Effector memory CD8-positive, alpha-beta T cell (primary cell): ENCODE data around the gene LIG1.

ENCODE experiments used
- ATAC-seq: fragments of 150-1000 bp; cut with Tn5 transposase; replicated peaks from 2 replicates; pipeline ENCODE4 v1.10.0; 2021; ENCODE audit warnings: mild to moderate bottlenecking, moderate library complexity
- DNase-seq, 3 experiments: peaks; one replicate each; pipeline ENCODE4 v3.0.0; 2021
- H3K27ac Mint-ChIP-seq, 2 donors: one replicate each; pipeline ENCODE4 v1.8.0; 2022; ENCODE audit warnings: mild to moderate bottlenecking in 2 of 2, mixed read lengths in 2 of 2, moderate library complexity in 2 of 2
- H3K27me3 Mint-ChIP-seq, 2 donors: one replicate each; pipeline ENCODE4 v1.8.0; 2022; ENCODE audit warnings: mixed read lengths in 2 of 2
- H3K36me3 Mint-ChIP-seq: one replicate; pipeline ENCODE4 v1.8.0; 2022; ENCODE audit warnings: mild to moderate bottlenecking, moderate library complexity, mixed read lengths; ENCODE audit not compliant: insufficient read depth
- H3K4me1 Mint-ChIP-seq, 2 donors: one replicate each; pipeline ENCODE4 v1.8.0; 2022; ENCODE audit warnings: low read depth in 2 of 2, mixed read lengths in 2 of 2
- H3K4me3 Mint-ChIP-seq, 2 donors: one replicate each; pipeline ENCODE4 v1.8.0; 2022; ENCODE audit warnings: mild to moderate bottlenecking in 2 of 2, mixed read lengths in 2 of 2, moderate library complexity in 2 of 2
- H3K9me3 Mint-ChIP-seq, 2 donors: one replicate each; pipeline ENCODE4 v1.8.0; 2022; ENCODE audit warnings: mixed read lengths in 2 of 2

LIG1 gene

GRCh38 chr19:48170817-48171347 is 738 bp upstream of the LIG1 start:
- H3K27ac Mint-ChIP-seq, result peak overlapping the region; percentile 84 to 93
- no peak for DNase-seq
- H3K36me3 Mint-ChIP-seq, result peaks cover 26% of the 10 kb centered on the region
- H3K4me3 Mint-ChIP-seq, result peak overlapping the region; percentile 89 to 92
- H3K9me3 Mint-ChIP-seq, result no peaks in the 10 kb centered on the region
- peaks cover 19 to 21% of the 10 kb centered on the region in 2 donors for H3K4me1 Mint-ChIP-seq
- no peaks in the 10 kb centered on the region for H3K27me3 Mint-ChIP-seq
- no peak for ATAC-seq

- Mint-ChIP-seq H3K9me3 (no peaks in the 10 kb centered on the region), H3K27me3 (no peaks in the 10 kb centered on the region), H3K27ac (peak overlapping the region; percentile 84 to 93), H3K36me3 (peaks cover 23% of the 10 kb centered on the region), H3K4me1 (peaks cover 19 to 24% of the 10 kb centered on the region in 2 donors), H3K4me3 (peak overlapping the region; percentile 89 to 92)
- peak; percentile 40 for ATAC-seq
- DNase-seq, result peak; percentile 89 to 92 (median 91)
Observed at GRCh38 chr19:48169578-48169938, 586 bp downstream of the LIG1 start.

DNA sequence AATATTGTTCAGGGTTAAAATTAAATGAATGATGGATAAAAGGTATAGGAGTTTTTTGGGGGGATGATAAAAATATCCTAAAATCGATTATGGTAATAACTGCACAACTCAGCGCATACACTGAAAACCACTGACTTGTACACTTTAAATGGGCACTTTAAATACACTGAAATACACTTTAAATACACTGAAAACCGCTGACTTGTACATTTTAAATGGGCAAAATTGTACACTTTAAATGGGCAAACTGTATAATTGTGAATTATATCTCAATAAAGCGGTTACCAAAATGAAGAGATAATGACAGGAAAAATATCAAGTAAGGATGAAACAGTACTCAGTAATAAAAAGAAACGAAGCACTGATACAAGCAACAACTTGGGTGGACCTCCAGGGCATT is 1.5 kb downstream of the LIG1 start:
- Mint-ChIP-seq H3K36me3 (peaks cover 22% of the 10 kb centered on the region), H3K9me3 (no peaks in the 10 kb centered on the region), H3K4me3 (peak overlapping the region; percentile 27 to 92), H3K27me3 (no peaks in the 10 kb centered on the region), H3K27ac (peak overlapping the region; percentile 84 to 93), H3K4me1 (peaks cover 19 to 24% of the 10 kb centered on the region in 2 donors)
- DNase-seq, result no peak
- no peak for ATAC-seq

DNA sequence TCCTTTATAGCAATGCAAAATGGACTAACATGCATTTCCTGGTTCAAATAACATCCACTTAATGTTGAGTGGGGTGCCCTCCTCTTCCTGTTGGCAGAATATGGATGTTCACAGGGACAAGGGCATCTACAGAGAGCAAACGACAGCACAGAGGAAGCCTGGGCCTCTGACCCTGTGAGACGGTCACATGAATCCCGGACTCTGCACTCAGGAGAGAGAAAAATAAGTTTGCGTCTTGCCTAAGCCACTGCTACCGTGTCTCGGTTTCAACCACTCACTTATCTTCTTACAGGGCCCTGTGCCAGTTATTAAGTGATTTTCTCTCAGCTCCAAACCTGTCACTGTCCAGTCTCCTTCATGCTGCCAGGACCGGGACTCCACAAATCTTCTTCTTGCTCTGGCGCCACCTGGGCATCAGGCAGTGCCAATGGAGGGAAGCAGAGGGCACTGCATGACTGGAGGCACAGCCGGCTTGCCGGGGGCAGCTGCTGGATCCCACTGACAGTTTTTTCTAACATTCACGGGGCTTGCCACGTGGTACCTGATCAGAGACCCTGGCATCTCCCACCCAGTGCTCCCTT is 11.8 kb downstream of the LIG1 start:
- H3K36me3 Mint-ChIP-seq, result peaks cover 25% of the 10 kb centered on the region
- H3K27ac Mint-ChIP-seq, result no peak overlapping the region
- no peak overlapping the region for H3K4me3 Mint-ChIP-seq
- ATAC-seq (no peak), DNase-seq (no peak)
- no peaks in the 10 kb centered on the region for H3K9me3 Mint-ChIP-seq
- no peaks in the 10 kb centered on the region for H3K27me3 Mint-ChIP-seq
- H3K4me1 Mint-ChIP-seq, result no peaks in the 10 kb centered on the region

DNA sequence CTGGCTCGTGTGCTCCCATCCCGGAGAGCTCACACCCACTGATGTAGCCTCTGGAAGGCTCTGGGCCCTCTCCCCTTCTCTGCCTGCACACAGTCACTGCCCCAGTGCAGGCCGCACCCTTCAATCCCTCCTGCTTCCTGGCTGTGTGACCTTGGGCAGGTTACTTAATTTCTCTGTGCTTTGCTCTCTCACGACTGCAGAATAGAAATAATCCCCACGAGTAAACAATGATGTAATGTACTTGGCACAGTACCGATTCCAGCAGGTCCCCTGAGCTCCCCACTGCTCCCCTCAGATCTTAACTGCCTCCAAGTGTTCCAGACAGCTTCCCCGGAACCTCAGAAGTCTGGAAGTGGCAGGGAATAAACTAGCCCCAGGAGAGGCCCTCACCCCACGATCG is 16.1 kb downstream of the LIG1 start:
- Mint-ChIP-seq H3K4me3 (no peak overlapping the region), H3K36me3 (peaks cover 30% of the 10 kb centered on the region), H3K27ac (no peak overlapping the region), H3K27me3 (no peaks in the 10 kb centered on the region), H3K4me1 (peaks cover 0 to 5% of the 10 kb centered on the region in 2 donors), H3K9me3 (no peaks in the 10 kb centered on the region)
- DNase-seq, result no peak
- ATAC-seq, result no peak

DNA sequence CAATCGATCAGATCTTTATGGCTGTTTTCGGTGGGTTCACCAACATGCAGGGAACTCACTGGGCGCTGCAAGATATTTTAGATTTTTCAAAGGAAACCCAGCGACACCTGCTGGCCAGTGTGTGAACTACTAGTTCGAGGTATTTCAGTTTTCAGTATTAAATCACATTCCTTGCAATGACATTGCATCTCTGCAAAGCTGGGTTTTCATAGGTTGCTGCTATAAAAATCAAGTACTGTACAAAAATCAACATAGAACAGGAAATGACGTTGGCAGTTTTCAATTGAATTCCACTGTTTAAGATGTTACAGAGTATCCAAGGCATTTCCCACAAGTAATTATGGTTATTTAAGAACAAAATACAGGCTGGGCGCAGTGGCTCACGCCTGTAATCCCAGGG is 17.6 kb downstream of the LIG1 start:
- Mint-ChIP-seq H3K9me3 (no peaks in the 10 kb centered on the region), H3K4me3 (no peak overlapping the region), H3K27me3 (no peaks in the 10 kb centered on the region), H3K27ac (no peak overlapping the region), H3K4me1 (peaks cover 0 to 5% of the 10 kb centered on the region in 2 donors), H3K36me3 (peaks cover 34% of the 10 kb centered on the region)
- ATAC-seq (peak; percentile 56), DNase-seq (peak; percentile 58 to 63 (median 60))

GRCh38 chr19:48149430-48149829 is 20.7 kb downstream of the LIG1 start:
- ATAC-seq (no peak), DNase-seq (no peak)
- Mint-ChIP-seq H3K9me3 (no peaks in the 10 kb centered on the region), H3K27me3 (no peaks in the 10 kb centered on the region), H3K36me3 (peaks cover 37% of the 10 kb centered on the region), H3K4me3 (no peak overlapping the region), H3K4me1 (peaks cover 0 to 5% of the 10 kb centered on the region in 2 donors), H3K27ac (no peak overlapping the region)

GRCh38 chr19:48148576-48148975 is 21.6 kb downstream of the LIG1 start:
- Mint-ChIP-seq H3K4me3 (no peak overlapping the region), H3K27ac (peak overlapping the region in 1 of 2 donors; percentile 26), H3K36me3 (peaks cover 39% of the 10 kb centered on the region), H3K4me1 (peaks cover 0 to 5% of the 10 kb centered on the region in 2 donors), H3K9me3 (no peaks in the 10 kb centered on the region), H3K27me3 (no peaks in the 10 kb centered on the region)
- no peak for DNase-seq
- no peak for ATAC-seq

GRCh38 chr19:48147597-48148175 is 22.5 kb downstream of the LIG1 start:
- peaks cover 43% of the 10 kb centered on the region for H3K36me3 Mint-ChIP-seq
- peaks cover 0 to 4% of the 10 kb centered on the region in 2 donors for H3K4me1 Mint-ChIP-seq
- peak overlapping the region in 1 of 2 donors; percentile 26 for H3K27ac Mint-ChIP-seq
- no peak for ATAC-seq
- H3K4me3 Mint-ChIP-seq, result no peak overlapping the region
- no peaks in the 10 kb centered on the region for H3K9me3 Mint-ChIP-seq
- no peak for DNase-seq
- no peaks in the 10 kb centered on the region for H3K27me3 Mint-ChIP-seq

DNA sequence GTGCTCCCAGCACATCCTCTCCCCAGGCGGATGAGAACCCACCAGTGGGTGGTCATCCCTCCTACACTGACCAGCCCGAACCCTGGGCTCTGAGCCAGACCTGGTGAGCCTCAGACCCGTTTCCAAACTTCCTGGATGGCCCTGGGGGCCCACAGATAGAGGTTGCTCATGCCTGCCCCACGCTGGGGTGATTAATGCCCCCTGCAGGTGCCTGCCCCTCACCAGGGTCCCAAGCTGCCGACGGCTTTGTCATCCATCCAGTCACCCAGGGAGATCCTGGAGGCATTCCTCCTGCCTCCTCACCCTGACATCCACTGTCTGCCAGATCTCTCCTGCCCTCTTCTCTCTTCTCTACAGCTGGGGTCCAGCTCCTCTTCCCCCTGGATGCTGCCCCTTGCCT is 31.1 kb downstream of the LIG1 start:
- no peaks in the 10 kb centered on the region for H3K9me3 Mint-ChIP-seq
- no peak for ATAC-seq
- H3K4me3 Mint-ChIP-seq, result no peak overlapping the region
- H3K36me3 Mint-ChIP-seq, result peaks cover 19% of the 10 kb centered on the region
- peak overlapping the region in 1 of 2 donors; percentile 81 for H3K27ac Mint-ChIP-seq
- peaks cover 0 to 7% of the 10 kb centered on the region in 2 donors for H3K4me1 Mint-ChIP-seq
- DNase-seq, result no peak
- H3K27me3 Mint-ChIP-seq, result no peaks in the 10 kb centered on the region

GRCh38 chr19:48137411-48137810 is 32.7 kb downstream of the LIG1 start:
- Mint-ChIP-seq H3K36me3 (peaks cover 13% of the 10 kb centered on the region), H3K4me3 (no peak overlapping the region), H3K27ac (peak overlapping the region in 1 of 2 donors; percentile 28), H3K27me3 (no peaks in the 10 kb centered on the region), H3K4me1 (peaks cover 0 to 7% of the 10 kb centered on the region in 2 donors), H3K9me3 (no peaks in the 10 kb centered on the region)
- DNase-seq, result no peak
- no peak for ATAC-seq

GRCh38 chr19:48136547-48136946 is 33.6 kb downstream of the LIG1 start:
- Mint-ChIP-seq H3K4me3 (no peak overlapping the region), H3K9me3 (no peaks in the 10 kb centered on the region), H3K4me1 (peaks cover 0 to 7% of the 10 kb centered on the region in 2 donors), H3K36me3 (peaks cover 14% of the 10 kb centered on the region), H3K27me3 (no peaks in the 10 kb centered on the region), H3K27ac (no peak overlapping the region)
- ATAC-seq (no peak), DNase-seq (no peak)

GRCh38 chr19:48135411-48135810 is 34.7 kb downstream of the LIG1 start:
- H3K27ac Mint-ChIP-seq, result no peak overlapping the region
- no peak overlapping the region for H3K4me3 Mint-ChIP-seq
- peaks cover 0 to 7% of the 10 kb centered on the region in 2 donors for H3K4me1 Mint-ChIP-seq
- peaks cover 17% of the 10 kb centered on the region for H3K36me3 Mint-ChIP-seq
- no peak for ATAC-seq
- DNase-seq, result no peak
- H3K27me3 Mint-ChIP-seq, result no peaks in the 10 kb centered on the region
- H3K9me3 Mint-ChIP-seq, result no peaks in the 10 kb centered on the region

DNA sequence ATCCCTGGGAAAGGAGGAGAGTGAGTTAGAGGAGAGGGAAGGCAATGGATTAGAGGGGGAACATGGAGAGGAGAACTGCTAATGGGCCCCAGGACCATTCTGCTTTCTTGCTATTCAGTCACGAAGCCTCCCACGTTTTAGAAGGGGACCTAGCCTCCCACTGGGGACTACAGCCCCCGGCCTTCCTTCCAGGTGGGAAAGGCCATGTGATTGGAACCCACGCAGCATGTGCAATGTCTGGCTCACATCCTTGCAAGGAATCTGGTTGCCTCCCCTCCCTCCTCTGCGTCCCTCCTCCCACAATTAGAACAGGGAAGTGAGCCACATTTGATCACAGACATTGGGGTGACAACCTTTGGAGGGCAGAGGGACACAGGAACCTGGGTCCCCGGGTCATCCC is 37.0 kb downstream of the LIG1 start:
- DNase-seq, result no peak
- Mint-ChIP-seq H3K36me3 (peaks cover 26% of the 10 kb centered on the region), H3K27ac (peak overlapping the region in 1 of 2 donors; percentile 65), H3K9me3 (no peaks in the 10 kb centered on the region), H3K4me1 (peaks cover 0 to 3% of the 10 kb centered on the region in 2 donors), H3K27me3 (no peaks in the 10 kb centered on the region), H3K4me3 (no peak overlapping the region)
- no peak for ATAC-seq
